GM12872 (cell line): Measurements from ENCODE around the gene TBCB.
A peak's percentile ranks its signal among the peaks of the same experiment; 100 is the strongest.

Experiments used
- TF ChIP-seq, protein P1 (sequence below): IDR thresholded peaks from 3 replicates; pipeline ENCODE4 v1.5.1; 2011; ENCODE audit warnings: low read depth, mild to moderate bottlenecking, low read length, moderate library complexity; ENCODE audit not compliant: insufficient read depth

Gene TBCB

DNA sequence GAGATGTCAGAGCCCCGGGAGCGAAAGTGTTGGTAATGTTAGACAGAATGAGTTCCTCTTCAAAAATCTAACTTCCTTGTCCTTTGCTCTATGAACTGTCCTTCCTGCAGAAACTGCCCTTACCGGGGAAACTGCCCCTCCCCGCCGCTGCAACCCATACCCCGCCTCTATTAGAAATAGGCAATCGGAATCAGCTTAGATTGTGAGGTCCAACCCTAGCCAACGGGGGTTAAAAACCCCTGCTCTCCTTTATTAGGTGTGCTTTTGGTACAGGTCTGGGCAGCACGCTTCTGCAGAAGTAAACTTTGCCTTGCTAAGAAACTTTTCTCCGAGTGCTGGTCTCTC lies 13.1 kb downstream of the TBCB start:
- TF ChIP-seq, protein P1, sequence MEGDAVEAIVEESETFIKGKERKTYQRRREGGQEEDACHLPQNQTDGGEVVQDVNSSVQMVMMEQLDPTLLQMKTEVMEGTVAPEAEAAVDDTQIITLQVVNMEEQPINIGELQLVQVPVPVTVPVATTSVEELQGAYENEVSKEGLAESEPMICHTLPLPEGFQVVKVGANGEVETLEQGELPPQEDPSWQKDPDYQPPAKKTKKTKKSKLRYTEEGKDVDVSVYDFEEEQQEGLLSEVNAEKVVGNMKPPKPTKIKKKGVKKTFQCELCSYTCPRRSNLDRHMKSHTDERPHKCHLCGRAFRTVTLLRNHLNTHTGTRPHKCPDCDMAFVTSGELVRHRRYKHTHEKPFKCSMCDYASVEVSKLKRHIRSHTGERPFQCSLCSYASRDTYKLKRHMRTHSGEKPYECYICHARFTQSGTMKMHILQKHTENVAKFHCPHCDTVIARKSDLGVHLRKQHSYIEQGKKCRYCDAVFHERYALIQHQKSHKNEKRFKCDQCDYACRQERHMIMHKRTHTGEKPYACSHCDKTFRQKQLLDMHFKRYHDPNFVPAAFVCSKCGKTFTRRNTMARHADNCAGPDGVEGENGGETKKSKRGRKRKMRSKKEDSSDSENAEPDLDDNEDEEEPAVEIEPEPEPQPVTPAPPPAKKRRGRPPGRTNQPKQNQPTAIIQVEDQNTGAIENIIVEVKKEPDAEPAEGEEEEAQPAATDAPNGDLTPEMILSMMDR: no peak

DNA sequence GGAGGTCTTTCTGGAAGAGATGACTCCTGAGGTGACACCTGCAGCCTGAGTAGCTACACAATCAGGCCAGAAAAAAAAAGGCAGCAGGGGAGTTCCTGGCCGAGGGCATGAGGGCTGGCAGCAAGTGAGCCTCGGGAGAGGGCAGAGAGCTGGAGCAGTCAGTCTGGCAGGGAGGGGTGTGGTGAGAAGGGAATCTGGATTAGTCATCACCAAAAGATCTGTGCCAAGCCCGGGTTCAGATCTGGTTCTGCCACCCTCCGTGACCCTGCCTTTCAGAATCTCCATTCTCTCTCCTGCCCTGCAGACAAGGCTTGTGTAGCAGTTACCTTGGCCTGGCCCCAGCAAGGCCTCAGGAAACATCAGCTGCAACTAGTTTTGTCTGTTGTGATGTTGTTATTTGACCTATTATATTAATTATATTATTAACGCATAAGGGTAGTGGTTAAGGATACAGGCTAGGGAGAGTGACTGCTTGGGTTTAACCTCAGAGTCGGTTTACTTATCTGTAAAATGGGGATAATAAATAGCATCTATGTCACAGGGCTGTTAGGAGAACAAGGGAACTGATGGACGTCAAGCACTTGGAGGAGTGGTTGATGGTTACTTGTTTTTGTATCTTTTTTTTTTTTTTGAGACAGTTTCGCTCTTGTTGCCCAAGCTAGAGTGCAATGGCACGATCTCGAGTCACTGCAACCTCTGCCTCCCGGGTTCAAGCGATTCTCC lies 21.9 kb downstream of the TBCB start:
- TF ChIP-seq, protein P1: no peak

DNA sequence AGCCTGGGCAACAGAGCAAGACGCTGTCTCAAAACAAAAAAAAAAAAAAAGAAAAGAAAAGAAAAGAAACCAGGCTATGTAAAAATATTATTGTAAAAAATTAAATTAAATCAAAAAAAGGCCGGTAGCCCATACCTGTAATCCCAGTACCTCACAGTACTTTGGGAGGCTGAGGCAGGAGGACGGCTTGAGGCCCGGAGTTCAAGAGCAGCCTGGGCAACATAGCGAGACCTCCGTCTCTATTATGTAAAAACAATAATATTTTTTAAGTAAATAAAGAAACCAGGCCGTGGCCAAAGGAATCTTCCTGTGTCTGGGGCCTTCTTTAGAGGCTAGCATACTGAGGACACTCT lies 23.8 kb downstream of the TBCB start:
- TF ChIP-seq, protein P1: no peak

DNA sequence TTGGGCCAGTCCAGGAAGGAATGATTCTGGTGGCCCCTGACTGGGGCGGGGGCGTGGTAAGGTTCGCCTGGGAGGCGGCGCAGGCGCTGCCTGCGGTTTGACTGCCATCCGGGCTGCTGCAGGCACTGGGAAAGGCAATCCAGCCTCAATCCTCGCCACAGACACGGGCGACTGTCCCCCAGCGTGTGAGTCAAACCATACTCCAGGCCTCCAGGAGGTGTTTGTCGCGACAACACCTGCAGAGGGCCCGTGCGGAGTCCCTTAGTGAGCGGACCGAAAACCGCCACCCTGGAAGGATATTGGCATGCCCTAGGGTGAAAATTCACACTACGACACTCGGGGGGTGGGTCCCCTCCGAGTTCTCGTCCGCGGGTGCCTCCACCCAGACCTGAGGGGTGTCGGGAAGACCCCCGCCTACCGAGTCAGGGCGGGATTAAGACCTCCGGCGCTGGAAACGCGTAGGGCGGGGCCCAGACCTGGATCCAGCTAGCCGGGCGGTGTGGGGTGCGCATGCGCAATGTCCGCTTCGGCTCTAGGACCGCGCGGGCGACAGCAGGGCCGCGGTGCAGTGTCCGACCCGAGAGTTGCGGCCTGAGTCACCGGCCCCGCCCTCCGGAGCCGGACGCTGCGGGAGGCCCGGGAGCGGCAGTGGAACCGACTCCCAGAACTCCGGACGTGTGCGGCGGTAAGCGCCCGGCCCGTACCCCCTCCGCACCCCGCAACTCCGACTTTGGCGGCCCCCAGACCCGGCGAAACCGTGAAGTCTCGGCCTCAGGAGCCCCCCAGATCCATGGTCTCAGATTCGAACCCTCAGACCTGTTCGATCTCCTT lies 24.4 kb downstream of the TBCB start, which contains the start of gene CAPNS1:
CAPNS1 (plus strand) TSS at position 594 of the 831 bp plus-strand sequence. CDS start 946 bp downstream, outside the sequence.
- TF ChIP-seq, protein P1: peak; percentile 34; the same call in 2 of the 3 replicates

DNA sequence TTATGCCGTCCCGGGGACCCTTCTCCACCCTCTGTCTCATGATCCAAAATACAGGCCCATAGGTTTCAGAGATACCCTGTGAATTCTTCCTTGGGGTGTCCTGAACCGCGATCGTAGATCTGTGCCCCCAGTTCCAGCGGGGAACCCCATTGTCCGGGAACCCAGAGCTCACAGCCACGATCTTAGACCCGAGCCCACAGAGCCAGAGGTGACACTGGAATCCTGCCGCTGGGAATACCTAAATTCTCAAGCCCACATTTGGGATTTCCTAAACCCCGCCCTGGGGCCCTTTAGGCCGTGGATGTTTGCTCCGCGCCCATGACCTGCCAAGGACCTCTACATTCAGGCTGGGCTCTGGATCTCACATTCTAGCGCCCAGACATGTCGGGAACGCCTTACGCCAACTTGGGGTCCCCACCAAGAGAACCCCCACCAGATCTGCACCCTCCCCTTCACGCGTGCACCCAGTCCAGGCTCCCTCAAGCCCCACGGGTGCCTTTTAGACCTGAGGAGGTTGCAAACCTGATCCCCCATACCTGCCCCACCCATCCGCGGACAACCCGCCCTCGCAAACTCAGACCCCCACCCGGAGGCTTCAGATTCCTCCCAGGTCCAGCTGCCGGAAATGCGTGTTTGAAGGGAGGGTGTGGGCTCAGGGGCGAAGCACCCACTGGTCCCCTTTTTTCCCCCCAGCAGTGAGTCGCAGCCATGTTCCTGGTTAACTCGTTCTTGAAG lies 25.2 kb downstream of the TBCB start:
- TF ChIP-seq, protein P1: no peak

DNA sequence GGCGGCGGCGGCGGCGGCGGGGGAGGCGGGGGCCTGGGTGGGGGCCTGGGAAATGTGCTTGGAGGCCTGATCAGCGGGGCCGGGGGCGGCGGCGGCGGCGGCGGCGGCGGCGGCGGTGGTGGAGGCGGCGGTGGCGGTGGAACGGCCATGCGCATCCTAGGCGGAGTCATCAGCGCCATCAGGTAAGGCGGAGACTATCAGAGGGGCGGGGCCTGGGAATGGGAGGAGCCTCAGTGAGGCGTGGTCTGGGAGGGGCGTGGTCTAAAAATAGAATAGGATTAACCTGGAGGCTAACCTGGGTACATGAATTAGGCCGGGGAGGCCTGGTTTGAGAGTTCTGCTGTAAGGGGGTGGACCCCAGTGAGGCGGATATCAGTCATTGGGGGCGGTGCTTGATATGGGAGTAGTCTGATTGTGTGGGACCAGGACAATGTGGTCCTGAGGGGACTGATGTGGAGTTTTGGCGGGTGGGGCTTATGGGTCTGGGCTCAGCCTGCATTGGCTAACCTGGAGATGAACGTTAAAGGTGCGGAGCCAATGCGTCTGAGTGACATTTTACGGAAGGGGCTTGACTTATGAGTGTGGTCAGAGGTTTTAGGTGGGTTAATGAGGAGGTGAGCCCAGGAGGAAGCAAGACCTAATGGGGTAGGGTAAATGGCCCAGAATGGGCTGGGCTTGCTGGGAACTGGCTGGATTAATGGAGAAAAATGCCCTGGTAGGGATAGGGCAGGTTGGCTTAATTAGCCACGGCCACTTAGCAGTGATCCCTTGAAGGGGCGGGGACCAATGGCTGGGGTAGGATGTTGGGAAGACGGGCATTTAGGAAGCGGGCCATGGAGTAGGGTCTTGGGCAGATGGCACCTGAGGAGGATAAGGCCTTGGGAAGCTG lies 26.0 kb downstream of the TBCB start:
- TF ChIP-seq, protein P1: no peak
